SK-N-SH (cell line): ENCODE results near the gene MED29.

Source experiments
- CTCF ChIP-seq: fragments of 200-600 bp; sonication (generic); IDR thresholded peaks from 2 replicates; pipeline ENCODE4 v1.6.1; 2017; ENCODE audit warnings: antibody characterized with exemption, mild to moderate bottlenecking, moderate library complexity
- ELF1 ChIP-seq: IDR thresholded peaks from 2 replicates; pipeline ENCODE4 v1.4.0; 2012
- FOSL2 ChIP-seq: IDR thresholded peaks from 2 replicates; pipeline ENCODE4 v1.4.0; 2012; ENCODE audit warnings: low read depth, mild to moderate bottlenecking, moderate library complexity, borderline replicate concordance
- GABPA ChIP-seq: IDR thresholded peaks from 2 replicates; pipeline ENCODE4 v1.4.0; 2012; ENCODE audit warnings: low read depth, mild to moderate bottlenecking
- MXI1 ChIP-seq: IDR thresholded peaks from 2 replicates; pipeline ENCODE4 v1.6.1; 2012; ENCODE audit warnings: mild to moderate bottlenecking, low read depth, low read length, improper control_type of control experiment
- NRF1 ChIP-seq: IDR thresholded peaks from 2 replicates; pipeline ENCODE4 v1.6.1; 2012; ENCODE audit warnings: low read depth, mild to moderate bottlenecking, low read length
- PBX3 ChIP-seq: IDR thresholded peaks from 2 replicates; pipeline ENCODE4; 2012
- RAD21 ChIP-seq: IDR thresholded peaks from 2 replicates; pipeline ENCODE4 v1.6.1; 2012; ENCODE audit warnings: mild to moderate bottlenecking, low read length
- USF1 ChIP-seq: IDR thresholded peaks from 2 replicates; pipeline ENCODE4 v1.4.0; 2012; ENCODE audit warnings: low read depth, borderline replicate concordance
- USF2 ChIP-seq: fragments of 150-350 bp; IDR thresholded peaks from 2 replicates; pipeline ENCODE4 v1.6.1; 2017; ENCODE audit warnings: antibody characterized with exemption, low read length, low read depth, borderline replicate concordance

GRCh38 chr19:39350156-39350555, 41.0 kb upstream of the MED29 start:
- TF ChIP-seq CTCF (no peak), GABPA (no peak), RAD21 (no peak), NRF1 (no peak), FOSL2 (no peak), MXI1 (no peak), PBX3 (no peak), ELF1 (no peak), USF2 (no peak), USF1 (no peak)
